KBM-7 (cell line): Measurements from ENCODE around the gene CDK4.
"Not testable (repeated sequence)": the region's sequence is repeated elsewhere in the genome, so short reads cannot be mapped to it uniquely, and the experiment has no call there.

Experiments
- DNase-seq: peaks from one replicate; pipeline ENCODE4 v3.0.0-alpha.2; 2015
- in situ Hi-C: fragments of 300-500 bp; cut with MboI; formaldehyde crosslinking; loops from 2 replicates; pipeline ENCODE4 v1.14.3; 2020; ENCODE audit warnings: low sequenced_read_pairs, low pct_unique_long_range_greater_than_20kb, mixed read lengths

CDK4 gene

DNA sequence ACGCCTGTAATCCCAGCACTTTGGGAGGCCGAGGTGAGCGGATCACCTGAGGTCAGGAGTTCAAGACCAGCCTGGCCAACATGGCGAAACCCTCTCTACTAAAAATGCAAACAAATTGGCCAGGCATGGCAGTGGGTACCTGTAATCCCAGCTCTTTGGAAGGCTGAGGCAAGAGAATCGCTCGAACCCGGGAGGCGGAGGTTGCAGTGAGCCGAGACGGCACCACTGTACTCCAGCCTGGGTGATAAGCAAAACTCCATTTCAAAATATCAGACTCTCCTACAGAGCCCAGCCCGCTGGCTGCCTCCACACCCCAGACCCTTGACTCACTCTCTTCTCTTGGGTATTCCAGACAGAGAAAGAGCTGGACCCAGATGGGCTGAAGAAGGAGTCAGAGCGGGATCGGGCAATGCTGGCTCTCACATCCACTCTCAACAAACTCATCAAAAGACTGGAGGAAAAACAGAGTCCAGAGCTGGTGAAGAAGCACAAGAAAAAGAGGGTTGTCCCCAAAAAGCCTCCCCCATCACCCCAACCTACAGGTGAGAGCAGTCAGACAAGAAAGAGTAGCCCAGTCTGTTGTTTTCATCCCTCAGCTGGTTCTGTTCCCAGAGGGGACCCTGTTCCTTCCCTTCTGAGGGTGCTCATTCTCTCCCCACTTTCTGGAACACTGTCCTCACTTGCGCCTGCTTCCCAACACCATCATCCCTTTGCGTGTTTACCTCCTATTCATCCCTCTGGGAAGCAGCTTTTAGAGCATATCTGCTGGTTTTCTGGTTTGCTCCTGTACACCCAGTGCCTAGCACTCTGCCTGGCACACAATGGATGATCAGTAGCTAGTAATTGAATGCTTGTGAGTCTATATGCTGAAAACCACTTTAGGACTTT is 33.2 kb downstream of the CDK4 start:
- in situ Hi-C loops: no loop called here
- DNase-seq: no peak

DNA sequence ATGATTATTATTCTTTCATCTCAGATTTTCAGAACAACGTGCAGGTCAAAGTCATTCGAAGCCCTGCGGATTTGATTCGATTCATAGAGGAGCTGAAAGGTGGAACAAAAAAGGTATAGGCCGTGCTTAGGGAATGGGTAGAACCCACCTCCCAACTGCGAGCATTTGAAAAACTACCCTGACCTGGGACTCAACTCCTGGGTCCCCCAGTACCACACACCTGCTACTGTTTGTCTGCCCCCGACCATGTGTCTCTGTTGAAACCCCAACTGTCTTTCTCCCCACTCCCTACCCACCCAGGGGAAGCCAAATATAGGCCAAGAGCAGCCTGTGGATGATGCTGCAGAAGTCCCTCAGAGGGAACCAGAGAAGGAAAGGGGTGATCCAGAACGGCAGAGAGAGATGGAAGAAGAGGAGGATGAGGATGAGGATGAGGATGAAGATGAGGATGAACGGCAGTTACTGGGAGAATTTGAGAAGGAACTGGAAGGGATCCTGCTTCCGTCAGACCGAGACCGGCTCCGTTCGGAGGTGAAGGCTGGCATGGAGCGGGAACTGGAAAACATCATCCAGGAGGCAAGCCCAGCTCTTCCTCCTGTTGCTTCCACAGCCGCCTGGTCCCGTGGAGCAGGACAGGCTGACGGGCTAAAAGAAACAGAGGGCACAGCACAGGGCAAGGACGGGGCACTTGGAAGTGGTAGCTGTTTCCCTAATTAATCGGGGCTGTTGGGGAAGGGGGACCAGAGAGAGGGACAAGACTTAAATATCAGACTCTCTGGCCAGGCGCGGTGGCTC is 34.1 kb downstream of the CDK4 start:
- no peak for DNase-seq
- in situ Hi-C loops: no loop called here

DNA sequence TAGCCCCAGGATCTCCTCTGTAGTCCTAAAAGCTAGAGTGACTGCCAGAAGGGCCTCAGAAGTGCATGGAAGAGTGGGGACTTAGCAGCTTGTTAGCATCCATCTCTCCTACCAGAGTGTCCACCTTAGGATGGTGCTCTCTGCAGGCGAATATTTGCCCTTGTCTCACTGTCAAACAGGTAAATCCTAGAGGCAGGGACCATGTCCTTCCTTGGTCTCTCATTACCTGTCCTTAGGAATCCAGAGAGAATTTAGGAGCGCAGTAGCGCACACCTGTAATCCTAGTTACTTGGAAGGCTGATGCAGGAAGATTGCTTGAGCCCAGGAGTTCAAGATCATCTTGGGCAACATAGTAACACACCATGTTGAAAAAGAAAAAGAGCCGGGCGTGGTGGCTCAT is 35.0 kb downstream of the CDK4 start:
- DNase-seq: no peak
- in situ Hi-C loops: no loop called here

DNA sequence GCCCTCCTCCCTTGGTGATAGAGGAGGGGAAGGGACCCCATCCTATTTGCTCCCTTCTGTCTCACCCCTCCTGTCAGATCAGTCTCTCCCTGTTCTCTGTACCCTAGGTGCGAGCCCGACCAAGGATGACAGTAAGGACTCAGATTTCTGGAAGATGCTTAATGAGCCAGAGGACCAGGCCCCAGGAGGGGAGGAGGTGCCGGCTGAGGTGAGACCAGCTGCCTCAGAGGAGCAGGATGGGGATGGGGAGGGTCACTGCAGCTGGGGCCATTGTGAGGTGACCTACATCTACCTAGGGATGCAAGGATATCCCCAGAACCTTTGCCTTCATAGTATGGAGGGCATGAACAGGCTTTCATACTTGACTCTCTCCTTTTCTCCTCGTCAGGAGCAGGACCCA is 35.8 kb downstream of the CDK4 start:
- no peak for DNase-seq
- in situ Hi-C loops: no loop called here

DNA sequence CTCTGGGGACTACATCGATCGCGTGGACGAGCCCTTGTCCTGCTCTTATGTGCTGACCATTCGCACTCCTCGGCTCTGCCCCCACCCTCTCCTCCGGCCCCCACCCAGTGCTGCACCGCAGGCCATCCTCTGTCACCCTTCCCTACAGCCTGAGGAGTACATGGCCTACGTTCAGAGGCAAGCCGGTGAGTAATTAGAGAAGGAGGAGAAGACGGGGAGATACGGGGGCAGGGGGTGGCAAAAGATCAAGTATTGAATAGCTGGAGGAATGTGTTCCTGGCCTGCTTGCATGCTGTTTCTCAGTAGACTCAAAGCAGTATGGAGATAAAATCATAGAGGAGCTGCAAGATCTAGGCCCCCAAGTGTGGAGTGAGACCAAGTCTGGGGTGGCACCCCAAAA is 36.3 kb downstream of the CDK4 start:
- DNase-seq: no peak
- in situ Hi-C loops: no loop called here

DNA sequence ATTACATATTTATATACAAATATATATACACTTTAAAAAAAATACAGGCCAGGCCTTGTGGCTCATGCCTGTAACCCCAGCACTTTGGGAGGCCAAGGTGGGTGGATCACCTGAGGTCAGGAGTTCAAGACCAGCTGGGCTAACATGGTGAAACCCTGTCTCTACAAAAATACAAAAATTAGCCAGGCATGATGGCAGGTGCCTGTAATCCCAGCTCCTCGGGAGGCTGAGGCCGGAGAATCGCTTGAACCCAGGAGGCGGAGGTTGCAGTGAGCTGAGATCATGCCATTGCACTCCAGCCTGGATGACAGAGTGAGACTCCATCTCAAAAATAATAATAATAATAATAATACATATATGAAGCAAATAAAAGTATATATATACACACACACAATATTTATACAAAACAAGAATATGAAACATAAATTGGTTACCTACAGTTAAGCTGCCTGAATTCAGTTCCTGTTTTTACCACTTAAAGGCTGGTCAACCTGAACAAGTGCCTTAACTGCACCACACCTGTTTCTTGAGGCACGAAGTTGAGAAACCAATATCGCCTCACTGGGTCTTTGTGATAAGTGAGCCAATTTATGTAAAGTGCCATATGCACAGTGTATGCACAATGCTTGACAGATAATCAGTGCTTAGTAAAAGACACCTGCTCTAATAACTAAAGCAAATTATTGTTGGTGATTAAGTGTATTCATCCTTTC is 36.9 kb downstream of the CDK4 start:
- DNase-seq: not testable (repeated sequence)

DNA sequence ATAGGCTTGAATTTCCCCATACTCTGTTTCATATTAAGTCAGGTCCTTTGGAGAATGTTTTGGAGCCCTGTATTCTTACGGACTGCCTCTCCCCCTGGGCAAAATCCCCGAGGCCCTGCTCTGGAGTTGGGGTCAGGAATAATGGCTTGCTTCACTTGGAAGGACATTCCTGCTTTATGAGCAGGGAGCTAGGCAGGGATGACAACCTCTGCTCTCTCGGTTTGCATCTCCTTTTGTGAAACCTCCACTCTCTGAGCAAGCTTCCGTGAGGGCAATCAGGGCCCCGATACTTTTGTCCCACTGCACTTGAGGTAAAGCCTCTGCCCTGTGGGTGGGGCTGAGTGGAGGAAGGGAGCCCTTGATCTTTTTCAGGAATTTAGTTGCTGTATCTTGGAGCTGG is 38.9 kb downstream of the CDK4 start:
- in situ Hi-C loops: no loop called here

More for the DNA sequence above, 36.9 kb downstream of the CDK4 start:
- in situ Hi-C loops: not testable (repeated sequence)

DNA sequence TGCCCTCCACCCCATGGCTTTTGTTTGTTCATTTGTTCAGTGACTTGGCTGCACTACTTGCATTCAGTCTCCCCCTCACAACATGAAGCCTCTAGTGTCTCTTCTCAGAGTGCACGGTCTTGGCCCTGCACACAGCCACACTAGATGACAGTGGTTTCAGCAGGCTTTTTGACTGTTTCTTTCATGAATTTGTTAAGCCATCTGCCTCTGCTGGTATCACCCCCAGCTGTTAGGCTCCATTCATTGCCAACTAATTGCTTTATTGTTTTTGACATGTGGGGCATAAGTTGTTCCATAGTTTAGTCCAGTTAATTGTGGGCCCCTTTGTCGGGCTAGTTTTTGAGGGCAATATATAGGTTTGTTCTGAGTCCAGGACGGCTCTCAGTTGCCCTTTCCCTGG is 39.4 kb downstream of the CDK4 start:
- in situ Hi-C loops: no loop called here
- DNase-seq: no peak

More for the DNA sequence above, 38.9 kb downstream of the CDK4 start:
- no peak for DNase-seq

DNA sequence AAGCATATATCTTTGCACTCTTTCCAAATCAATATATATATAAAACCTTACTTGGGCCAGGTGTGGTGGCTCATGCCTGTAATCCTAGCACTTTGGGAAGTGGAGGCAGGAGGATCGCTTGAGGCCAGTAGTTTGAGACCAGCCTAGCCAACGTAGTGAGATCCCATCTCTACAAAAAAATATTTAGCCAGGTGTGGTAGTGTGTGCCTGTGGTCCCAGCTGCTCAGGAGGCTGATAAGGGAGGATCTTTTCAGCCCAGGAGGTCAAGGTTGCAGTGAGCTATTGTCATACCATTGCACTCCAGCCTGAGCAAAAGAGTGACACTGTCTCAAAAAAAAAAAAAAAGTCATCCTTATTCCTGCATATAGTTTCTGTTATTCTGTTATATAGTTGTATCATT is 43.8 kb downstream of the CDK4 start:
- in situ Hi-C loops: no loop called here
- DNase-seq: no peak

DNA sequence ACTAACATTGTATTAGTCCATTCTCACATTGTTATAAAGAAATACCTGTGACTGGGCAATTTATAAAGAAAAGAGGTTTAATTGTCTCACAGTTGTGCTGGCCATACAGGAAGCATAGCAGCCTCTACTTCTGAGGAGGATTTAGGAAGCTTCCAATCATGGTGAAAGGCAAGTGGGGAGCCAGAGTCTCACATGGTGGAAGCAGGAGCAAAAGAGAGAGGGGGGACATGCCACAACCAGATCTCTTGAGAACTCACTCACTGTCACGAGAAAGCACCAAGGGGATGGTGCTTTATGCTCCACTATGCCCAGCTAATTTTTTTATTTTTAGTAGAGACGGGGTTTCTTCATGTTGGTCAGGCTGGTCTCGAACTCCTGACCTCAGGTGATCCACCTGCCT is 44.9 kb downstream of the CDK4 start:
- in situ Hi-C loops: no loop called here
- DNase-seq: no peak

DNA sequence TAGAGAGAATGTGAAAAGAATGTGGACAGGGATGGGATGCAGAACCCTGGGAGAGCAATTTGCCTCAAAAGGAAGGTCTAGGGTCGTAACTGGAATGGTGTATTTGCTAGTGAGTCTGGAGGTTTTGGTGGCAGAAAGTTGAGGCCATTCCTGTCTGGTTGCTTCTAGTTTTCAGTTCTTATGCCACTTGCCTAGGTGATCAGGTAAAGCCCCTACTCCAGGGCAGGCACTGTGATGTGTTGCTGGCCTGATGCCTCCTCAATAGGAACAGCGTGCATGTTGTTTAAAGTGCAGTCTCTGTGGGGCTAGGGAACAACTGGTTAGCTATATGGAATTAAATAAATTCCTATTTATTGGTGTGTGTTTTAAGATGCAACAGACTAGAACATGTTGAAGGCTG is 51.8 kb downstream of the CDK4 start:
- in situ Hi-C loops: no loop called here
- no peak for DNase-seq

DNA sequence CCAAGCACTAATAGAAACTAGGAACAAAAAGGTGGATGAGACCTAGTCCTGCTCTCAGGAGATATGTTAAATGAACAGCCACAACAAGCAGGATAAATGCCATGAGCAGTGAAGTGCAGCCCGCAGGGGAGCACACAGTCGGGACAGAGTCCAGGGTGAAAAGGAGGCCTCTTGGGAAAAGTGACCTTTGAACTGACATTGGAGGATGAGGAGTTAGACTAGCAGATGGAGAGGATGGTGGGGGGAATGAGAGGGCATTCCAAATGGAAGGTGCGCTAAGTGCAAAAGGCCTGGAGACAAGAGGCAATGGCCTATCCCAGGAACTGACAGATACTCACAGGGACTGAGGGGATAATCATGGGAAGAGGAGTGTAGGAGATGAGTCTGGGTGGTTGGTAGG is 53.7 kb downstream of the CDK4 start:
- no peak for DNase-seq
- in situ Hi-C loops: no loop called here
